ENCODE measurements around the gene LETM1. TPM values are rescaled to one million over a fixed set of nuclear protein-coding genes. Genes with fewer than 3 reads are reported as not detected.
A peak's percentile ranks its signal among the peaks of the same experiment; 100 is the strongest.

The LETM1 gene
- polyA plus RNA-seq, 1 donor: 15.2 TPM

DNA sequence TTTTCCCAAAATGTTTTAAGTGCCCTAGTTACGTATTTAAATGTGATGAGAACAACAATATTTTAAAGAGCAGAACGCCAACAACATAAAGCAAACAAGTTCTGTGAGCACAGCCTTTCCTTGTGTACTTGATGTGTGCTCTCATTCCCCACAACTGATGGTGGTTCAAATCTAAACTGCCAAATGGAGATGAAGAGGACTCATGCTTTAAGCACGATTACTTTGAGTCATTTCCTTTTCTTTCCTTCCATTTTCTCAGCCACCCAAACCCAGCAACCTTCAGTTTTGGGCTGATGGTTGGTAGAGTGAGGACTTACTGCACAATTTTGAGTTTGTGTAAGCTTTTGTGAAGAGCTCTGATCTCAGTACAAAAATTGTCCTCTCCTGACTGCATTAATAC, 16.9 kb upstream of the LETM1 start:
- no peak for DNase-seq (ENCODE audit: low read depth)

DNA sequence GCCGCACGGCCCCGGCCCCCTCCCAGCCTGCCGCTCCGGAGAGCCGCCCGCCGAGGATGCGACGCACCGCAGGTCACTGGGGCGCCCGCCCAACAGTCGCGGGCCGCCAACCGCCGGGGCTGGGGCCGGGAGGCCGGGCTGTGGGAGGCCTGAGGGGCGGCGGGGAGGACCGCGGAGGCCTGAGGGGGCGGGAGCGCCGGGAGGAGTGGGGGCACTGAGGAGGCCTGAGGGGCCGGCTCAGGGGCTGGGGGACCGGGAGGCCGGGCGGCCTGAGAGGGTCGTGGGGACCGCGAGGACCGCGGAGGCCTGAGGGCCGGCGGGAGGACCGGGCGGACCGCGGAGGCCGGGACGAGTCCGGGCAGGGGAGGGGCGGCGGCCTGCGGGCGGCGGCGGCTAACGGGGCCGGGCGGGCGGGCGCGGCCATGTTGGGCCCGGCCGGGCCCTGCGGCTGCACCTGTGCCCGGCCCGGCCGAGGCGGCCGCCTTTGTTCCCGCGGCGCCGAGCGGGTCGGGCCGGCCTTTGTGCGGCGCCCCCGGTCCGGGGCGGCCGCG, 15.6 kb upstream of the LETM1 start:
- no peak for DNase-seq (ENCODE audit: low read depth)

DNA sequence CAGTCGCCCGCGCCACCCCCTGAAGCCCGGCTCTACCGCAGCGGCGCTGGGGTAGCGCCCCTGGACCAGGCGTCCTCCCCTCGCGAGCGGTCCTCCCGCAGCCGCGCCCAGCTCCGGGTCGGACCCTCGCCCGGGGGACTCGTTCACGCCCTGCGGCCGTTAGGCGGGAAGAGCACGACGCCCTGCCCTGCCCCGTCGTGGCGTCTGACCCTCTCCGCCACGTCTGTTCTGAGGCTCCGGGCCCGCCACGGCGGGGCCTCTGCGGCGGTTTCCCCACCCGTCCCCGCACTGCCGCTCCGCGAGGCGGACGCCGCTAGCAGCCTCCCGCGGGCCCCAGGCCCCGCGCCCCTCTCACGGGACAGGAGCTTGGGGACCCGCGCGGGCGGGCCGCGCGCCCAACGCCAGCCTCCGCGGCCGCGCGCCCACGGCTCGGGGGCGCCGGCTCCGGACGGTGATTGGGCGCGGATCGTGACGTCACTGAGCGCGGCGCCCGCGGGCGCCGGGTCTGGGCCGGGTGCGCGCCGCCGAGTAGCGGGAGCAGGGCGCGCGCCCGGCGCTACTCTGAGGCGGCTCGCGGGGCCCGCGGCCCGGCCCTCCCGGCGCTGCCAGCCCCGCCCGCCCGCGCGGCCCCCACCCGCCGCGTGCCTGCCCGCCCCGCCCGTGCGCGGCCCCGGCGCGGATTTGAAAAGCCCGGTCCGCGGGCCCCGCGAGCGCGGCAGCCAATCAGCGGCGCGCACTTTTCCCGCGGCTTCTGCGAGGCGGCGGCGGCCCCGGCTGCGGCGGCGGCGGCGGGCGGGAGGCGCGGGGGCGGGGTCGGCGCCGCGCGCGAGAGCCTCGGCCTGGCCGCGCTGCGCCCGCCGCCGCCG, 14.9 kb upstream of the LETM1 start, which contains the start of gene NSD2:
Gene NSD2, plus strand, starts transcription at position 816 of the 866 bp plus-strand sequence. CDS start 29,262 bp downstream, outside the sequence.
- DNase-seq (ENCODE audit: low read depth): peak; percentile 91

DNA sequence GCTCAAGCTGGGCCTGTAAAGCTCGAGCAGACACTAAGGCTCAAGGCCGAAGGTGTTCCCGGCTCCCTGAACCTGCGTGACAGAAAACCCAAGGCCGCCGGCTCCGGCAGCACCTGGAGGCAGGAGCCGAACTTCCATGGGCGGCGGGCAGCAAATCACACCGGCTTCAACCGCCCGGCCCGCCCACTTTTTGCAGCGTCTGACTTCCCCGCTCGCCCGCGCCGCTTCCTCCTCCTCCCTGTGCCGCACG, 14.3 kb upstream of the LETM1 start:
- DNase-seq (ENCODE audit: low read depth): no peak

DNA sequence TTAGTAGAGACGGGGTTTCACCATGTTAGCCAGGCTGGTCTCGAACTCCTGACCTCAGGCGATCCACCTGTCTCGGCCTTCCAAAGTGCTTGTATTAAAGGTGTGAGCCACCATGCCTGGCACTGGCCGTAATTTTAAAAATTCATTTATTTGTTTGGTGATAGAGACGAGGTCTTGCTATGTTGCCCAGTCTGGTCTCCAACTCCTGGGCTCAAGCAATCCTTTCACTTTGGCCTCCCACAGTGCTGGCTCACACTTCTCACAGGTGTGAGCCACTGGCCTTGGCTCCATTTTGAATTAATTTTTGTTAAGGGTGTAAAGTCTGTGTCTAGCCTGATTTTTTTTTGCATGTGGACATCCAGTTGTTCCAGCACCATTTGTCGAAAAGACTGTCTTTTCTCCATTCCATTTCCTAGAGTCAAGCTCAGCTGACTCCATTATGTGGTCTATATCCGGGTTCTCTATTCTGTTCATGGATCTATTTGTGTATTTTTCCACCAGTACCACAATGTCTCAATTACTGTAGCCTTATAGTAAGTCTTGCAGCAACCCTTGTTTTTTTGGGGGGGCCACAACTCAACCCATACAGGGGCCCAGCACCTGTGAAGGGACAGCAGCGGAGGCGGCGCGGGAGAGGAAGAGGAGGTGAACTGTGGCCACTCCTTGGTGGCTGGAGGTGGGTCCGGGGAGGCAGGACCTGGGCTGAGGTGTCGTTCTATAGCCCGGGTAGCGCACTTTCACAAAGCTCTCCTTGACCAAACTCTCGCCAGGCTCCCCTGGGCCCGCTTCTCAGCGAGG, 13.8 kb upstream of the LETM1 start:
- DNase-seq (ENCODE audit: low read depth): no peak

DNA sequence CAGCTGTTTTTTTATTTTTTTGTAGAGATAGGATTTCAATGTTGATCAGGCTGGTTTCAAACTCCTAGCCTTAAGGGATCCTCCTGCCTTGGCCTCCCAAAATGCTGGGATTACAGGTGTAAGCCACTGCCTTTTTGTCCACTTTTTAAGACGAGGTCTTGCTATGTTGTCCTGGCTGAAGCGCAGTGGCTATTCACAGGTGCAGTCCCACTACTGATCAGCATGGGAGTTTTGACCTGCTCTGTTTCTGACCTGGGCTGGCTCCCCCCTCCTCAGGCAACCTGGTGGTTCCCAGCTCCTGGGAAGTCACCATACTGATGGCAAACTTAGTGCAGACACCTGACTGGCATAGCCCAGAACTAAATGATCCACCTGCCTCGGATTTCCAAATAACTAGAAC, 13.0 kb upstream of the LETM1 start:
- no peak for DNase-seq (ENCODE audit: low read depth)

DNA sequence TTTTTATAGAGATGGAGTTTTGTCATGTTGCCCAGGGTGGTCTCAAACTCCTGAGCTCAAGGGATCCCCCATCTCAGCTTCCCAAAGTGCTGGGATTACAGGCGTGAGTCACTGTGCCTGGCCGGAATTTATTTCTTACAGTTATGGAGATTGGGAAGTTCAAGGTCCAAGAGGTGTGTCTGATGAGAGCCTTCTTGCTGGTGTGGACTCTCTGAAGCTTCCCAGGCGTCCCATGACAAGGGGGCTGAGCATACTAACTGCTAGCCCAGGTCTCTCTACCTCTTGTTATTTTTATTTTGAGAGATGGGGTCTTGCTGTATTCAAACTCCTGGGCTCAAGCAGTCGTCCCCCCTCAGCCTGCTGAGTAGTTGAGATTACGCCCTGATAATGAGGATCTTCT, 12.3 kb upstream of the LETM1 start:
- no peak for DNase-seq (ENCODE audit: low read depth)

DNA sequence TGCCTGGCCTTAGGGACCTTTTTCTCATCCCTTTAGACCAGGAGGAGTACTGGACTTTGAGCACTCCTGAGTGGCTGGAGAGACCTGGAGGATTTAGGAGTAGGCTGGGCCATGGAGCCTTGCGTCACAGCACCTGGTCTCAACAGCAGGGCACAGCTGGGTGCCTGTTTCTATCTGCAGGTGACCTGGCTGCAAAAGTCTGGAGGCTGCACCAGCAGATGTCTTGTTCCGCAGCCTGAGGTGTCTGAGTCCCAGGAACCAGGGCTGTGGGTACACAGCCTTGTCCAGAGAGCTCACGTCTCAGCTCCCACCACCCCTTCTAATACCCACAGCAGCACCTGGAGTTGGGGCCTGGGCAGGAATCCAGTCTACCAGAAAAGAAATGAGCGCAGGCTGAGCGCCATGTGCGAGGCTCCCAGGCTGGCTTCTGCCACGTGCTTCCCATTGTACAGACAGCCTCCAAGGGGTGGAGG, 10.3 kb upstream of the LETM1 start:
- no peak for DNase-seq (ENCODE audit: low read depth)

DNA sequence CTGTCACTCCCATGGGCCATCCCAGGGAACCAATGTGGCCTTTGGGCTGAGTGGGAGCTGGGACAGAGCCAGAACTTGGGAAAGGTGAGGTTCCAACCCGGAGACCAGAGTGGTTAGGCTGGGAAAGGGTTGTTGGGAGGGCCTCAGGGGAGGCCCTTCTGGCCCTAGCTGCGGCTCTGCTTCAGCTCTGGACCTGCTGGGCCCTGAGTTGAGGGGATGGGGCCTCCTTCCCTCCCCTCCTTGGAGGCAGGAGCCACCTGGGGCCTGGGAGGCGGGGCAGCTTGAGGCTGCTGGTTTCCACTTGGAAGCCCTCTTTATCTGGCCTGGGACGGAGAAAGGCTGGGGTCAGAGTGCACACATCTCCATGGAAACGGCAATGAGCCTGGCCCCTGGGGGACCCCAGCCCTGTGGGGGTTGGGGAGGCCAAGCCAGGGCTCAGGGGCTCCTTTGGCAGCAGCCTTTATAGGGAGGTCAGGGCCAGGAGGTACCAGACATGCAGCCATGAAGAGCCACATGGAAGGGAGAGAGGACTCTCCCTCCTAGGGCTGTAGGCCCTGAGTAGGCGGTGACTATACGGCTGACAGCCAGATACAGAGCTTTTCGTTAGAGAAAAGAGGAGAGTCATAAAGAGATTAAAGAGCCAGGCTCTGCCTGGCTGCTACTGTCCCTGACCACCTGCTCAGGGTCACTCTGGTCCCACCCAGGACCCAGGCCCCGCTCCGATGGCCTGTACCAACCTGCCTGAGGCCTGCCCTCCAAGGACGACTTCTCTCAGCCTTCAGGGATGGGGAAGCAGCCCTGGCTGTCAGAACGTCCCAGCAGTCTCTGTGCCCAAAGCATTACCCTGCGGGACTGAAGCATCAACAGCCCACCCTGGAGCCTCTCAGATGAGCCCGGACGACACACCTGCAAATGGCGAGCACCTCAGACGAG, 8.4 kb upstream of the LETM1 start:
- no peak for DNase-seq (ENCODE audit: low read depth)

DNA sequence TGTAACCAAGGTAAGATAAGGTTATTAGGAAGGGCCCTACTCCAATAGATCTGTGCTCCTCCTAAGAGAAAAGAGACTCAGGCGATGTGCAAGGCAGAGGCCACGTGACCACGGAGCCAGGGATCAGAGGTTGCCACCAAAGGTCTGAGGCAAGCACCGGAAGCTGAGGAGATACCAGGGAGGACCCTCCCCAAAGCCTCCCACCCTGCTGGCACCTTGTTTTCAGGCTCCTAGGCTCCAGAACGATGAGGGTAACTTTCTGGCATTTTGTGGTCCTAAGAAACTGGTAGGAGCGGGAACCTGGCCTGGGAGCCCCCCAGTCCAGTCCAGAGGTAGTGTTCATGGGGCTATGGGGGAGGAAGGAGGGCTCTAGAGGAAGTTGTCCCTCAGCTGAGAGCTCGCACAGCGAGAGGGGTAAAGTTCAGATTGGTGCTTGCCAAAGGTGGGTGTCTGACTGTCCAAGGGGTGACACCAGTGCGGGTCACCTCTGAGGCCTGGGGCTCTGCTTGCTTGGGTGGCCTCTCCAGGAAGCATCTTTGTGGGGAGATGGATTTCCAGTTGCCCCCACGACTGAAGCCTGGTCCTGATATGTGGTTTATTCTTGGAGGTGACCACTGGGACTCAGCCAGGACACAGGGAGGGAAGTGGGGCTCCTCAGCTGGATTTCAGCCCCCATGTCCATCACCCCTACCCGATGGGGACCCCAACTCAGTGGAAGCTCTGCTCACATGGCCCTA, 7.5 kb upstream of the LETM1 start:
- no peak for DNase-seq (ENCODE audit: low read depth)

DNA sequence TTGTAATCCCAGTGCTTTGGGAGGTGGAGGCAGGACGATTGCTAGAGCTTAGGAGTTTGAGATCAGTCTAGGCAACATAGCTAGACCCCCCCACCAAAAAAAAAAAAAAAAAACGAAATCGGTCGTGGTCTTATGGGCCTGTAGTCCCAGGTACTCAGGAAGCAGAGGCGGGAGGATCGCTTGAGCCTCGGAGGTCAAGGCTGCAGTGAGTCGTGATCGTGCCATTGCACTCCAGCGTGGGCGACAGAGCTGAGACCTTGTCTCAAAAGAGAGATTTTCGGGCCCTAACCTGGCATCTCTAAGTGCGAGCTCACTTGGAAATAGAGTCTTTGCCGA, 7.0 kb upstream of the LETM1 start:
- no peak for DNase-seq (ENCODE audit: low read depth)

DNA sequence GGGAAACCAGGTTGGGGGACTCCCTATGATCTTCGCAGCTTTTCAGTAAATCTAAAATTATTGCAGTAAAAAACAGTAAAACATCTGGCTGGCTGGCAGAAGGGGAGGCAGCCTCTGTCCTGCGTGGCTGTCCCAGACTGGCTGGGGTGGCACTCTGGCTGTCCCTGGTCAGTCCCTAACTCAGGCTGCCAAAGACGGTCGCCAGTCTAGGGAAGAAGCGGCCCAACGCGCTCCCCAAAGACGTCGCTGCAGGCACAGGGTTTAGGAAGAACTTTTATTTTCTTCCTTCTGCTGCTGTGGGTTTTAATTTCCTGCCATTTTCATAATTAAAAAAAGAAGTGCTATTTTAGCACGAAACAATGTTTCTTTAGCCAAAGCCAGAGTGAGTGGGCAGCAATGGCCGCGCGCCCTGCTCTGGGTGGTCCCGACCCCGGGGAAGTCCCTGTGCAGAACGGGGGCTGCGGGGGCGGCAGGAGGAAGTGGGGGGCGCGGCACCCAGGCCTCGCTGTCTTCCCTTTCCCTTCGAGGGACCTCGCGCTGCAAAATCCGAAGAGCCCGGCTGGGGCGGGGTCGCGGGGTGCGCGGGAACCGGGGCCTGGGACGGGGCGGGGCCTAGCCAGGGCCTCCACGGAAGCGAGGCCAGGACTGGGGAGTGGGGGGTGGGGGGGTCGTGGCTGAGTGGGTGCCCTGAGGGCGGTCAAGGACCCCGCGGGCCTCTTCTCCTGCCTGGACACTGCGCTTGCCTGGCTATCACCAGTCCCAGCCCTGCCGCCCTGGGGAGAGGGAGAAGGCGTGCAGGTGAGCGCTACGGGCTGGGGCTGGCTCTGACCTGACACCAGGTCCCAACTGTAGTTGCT, 6.3 kb upstream of the LETM1 start:
- DNase-seq (ENCODE audit: low read depth): no peak

DNA sequence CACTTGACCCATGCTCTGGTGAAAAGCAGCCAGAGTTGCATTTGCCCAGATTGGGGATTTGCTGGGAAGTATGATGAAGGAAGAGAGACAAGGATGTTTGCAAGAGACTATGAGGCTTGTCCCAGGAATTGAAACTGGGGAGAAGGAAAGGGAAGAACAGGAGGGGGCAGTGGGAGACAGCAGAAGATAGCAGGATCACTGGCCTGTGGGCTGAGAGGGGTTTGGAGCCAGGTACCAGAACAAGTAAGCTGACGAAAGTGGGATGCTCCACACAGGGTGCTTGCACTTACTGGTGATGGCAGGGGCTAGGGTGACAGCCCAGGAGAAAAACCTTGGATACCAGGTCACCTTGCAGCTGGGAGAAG, 3.4 kb upstream of the LETM1 start:
- no peak for DNase-seq (ENCODE audit: low read depth)

DNA sequence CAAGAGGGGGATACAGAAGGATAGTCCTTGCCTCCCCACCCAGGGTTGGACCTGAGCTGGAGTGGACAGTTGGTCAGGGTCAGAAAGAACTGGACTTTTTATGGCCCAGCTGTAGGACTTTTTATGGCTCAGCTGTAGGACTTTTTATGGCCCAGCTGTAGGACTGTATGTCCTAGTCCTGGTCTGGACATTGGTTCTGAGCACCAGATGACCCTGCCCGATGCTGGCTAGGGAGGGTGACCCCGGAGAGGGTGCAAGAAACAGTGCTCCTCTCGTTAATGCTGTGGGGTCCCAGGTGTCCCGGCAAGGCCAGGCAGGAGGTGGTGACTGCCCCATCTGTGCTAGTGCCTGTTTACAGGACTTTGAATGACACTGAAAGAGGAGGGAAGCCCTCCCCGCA, 2.0 kb upstream of the LETM1 start:
- DNase-seq (ENCODE audit: low read depth): no peak

DNA sequence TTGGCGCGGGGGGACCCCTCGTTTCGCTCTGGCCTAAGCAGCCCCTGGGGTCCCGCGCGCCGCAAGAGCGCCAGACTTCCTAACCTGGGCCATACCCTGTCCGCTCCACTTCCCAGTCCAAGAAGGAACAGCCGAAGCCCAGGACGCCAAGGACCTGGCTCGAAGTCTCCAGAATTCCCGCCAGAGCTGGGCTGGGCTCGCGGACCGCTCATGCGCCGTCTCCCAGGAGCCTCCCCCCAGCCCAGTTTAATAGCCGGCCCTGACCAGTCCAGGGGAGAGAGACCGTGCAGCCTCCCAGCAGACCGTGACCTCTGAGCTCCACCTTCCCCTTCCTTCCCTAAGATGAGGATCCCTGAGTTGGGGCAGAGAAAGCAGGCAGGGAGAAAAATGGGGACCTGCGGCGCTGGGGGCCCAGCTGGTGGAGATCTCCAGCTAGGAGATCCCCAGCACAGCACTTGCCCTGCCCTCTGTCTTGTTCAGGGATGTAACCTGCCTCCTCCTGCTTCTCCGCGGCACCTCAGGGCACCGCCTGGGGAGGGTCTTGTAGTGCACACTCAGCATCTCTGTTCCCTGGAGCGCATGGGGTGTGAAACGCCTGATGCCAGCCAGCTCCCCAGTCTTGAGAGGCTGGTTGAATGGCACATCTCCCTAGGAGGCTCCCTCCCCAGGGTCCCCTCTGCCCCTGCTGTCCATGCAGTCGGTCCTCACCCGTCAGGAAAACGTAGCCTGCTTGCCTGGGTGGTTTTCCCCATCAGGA, 1.2 kb upstream of the LETM1 start:
- no peak for DNase-seq (ENCODE audit: low read depth)

DNA sequence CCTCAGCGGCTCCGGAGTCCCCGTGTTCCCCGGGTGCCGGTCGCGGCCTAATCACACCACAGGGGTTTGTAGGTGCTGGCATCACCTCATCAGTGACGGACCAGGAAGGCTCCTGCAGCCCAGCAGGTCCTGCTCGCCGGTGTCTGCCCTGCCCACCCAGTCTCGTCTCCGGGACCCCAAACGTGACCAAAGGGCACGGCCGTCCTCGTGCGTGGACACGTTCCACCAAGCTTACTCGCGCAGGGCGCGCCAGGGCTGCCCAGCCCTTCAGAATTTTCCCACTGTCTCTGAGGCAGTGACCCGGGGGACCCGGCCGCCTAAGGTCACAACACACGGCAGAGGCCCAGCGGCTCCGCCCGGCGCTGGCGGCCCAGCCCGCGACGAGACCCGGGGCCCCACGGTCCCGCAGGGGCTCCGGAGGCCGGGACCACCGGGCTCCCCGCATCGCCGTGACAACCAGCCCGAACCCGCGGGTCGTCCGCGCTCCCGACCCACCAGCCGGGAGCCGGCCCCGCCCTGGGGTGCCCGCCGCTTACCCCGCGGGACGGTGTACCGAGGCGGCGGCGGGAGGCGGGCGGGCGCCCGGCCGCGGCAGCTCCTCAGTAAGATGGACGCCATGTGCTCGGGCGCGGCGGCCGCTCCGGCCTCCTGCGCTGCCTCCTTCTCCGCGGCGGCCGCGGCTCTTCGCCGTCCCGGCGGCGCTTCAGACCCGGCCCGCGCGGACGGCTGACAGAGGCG, 454 bp downstream of the LETM1 start:
- no peak for DNase-seq (ENCODE audit: low read depth)

DNA sequence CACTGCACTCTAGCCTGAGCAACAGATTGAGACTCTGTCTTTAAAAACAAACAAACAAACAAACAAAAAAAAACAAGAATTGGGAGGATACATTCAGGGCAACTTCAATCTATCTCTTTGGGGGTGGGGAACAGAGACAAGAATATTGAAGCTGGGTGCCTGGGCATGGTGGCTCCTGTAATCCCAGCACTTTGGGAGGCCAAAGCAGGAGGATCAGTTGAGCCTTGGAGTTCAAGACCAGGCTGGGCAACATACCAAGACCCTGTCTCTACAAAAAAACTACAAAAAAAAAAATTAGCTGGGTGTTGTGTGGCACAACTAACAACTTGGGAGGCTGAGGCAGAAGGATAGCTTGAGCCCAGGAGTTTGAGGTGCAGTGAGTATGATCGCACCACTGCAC, 1.2 kb downstream of the LETM1 start:
- DNase-seq (ENCODE audit: low read depth): no peak

DNA sequence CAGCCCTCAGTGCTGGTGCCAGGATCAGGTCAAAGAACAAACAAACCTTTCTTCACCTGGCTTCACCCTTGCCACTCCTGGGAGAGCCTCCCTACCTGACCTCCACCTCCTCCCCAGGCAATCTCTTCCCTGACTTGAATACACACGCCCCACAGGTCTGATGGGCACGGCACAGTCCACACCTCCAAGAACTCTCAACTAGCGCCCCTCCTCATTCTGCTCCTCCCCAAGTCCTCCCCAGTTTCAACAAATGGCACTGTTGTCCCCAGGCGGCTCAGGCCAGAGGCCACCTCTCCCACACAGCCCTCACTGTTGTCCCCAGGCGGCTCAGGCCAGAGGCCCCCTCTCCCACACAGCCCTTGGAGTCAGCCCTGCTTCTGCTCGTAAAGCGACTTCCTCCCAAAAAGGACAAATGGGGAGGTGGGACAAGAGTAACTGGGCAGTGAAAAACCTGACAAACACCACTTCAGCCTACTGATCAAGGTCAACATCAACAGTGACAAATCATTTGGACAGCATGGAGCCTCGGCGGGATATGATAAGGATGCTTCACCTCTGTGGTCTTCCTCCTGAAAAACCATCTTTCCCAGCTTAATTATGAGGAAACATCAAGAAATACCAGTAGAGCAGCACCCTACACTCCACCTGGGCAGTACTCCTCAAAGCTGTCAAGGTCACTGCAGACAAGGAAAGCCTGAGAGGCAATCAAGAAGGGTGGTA, 2.9 kb downstream of the LETM1 start:
- DNase-seq (ENCODE audit: low read depth): no peak

All from forelimb muscle (tissue), 1 donor.